Stomach (tissue), 4 donors: ENCODE data around the gene MYZAP.

Experiments
- CTCF ChIP-seq, 7 experiments: fragments of 450-650 bp in 4 of 7; fragments of 200-600 bp in 3 of 7; sonication (generic) in 3 of 7; IDR thresholded peaks; one replicate each; pipeline ENCODE4 v1.5.1; 2016 to 2019; ENCODE audit warnings: antibody characterized with exemption in 7 of 7, control low read depth in 2 of 7, mild to moderate bottlenecking in 1 of 7
- POLR2AphosphoS5 ChIP-seq, 3 donors: sonication (generic); formaldehyde crosslinking; IDR thresholded peaks; one replicate each; pipeline ENCODE4 v1.6.1; 2016; ENCODE audit warnings: antibody characterized with exemption in 3 of 3

DNA sequence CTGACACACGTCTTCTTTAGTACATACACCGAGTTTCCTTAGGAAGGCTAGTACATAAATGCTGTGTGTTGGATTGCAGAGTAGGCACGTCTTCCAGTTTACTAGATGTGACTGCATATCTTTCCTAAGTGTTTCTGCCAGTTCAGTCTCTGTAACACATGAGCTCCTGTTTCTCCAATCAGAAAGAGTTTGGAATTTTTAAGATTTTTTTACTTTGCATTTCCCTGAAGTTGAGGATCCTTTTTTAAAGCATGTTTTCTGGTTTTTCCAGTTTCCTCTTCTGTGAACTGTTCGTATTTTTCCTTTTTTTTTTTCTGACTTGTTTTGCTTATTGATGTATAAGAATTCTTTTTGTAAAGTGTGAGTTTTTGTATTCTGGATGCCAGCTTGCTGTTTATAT is 107.3 kb downstream of the MYZAP start:
- TF ChIP-seq POLR2AphosphoS5 (IDR thresholded peaks at IDR 0.05), result no peak
- no peak for TF ChIP-seq CTCF (IDR thresholded peaks at IDR 0.05)
